ENCODE data around the gene ABHD17C.

The ABHD17C gene

GRCh38 chr15:80788536-80788935 is 93.4 kb downstream of the ABHD17C start:
- DNase-seq (ENCODE audit: low spot score), result peak; percentile 28

DNA sequence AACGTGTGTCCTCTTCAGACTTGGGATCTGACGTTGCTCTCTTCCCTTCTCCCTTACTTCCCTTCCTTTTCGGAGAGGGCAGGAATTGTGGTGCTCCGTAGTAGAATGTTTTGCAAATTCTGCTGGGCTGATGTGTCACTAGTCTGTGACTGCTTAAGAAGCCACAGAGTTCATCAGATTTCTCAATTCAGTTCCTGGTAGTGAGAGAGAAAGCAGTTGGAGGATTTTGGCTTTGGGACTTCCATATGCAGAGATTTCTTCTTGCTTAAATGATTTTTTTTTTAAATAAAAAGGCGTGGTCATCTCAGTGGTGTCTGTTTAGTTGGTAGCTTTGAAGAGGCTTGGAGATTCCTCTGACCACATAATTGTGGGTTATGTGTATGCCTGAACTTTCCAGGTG is 94.2 kb downstream of the ABHD17C start:
- no peak for DNase-seq (ENCODE audit: low spot score)

- no peak for DNase-seq (ENCODE audit: low spot score)
These were observed 94.7 kb downstream of the ABHD17C start for GRCh38 chr15:80789796-80790195.

DNA sequence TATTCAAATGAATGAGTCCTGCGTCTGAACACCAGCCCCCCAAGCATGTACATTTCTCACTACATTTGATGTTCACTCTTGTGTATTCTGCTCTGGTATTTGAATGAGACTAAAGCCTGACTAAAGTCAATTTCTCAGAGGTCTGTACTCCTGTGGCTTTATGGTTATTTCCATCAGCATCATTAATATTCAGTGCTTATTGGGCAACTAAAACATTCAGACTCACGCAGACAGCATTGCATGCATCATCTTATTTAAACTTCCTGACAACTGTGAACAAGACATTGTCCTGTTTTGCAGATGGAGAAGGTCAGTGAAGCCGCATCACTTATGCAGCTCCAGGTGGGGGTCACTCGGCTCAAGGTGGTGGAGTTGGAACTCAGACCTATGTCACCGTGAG is 95.1 kb downstream of the ABHD17C start:
- no peak for DNase-seq (ENCODE audit: low spot score)

DNA sequence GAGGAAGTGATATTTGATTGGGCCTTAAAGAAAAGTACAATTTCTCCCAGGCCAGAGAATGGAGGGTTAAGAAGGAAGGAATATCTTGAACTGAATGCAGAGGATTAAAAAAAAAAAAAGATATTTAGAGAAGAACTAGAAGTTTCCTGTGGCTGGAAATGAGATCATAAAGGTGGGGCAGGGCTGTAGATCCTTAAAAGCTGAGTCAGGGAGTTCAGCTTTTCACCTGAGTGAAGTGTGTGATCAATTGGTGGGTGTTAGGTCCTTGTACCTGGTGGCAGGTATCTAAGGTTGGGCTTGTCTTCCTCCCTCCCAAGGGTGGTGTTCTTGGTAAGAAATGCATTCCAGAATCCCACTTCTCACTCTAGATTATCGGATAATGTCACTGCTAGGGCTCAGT is 95.9 kb downstream of the ABHD17C start:
- no peak for DNase-seq (ENCODE audit: low spot score)

- DNase-seq (ENCODE audit: low spot score), result no peak
These were observed 101.3 kb downstream of the ABHD17C start for GRCh38 chr15:80796407-80796806.

DNA sequence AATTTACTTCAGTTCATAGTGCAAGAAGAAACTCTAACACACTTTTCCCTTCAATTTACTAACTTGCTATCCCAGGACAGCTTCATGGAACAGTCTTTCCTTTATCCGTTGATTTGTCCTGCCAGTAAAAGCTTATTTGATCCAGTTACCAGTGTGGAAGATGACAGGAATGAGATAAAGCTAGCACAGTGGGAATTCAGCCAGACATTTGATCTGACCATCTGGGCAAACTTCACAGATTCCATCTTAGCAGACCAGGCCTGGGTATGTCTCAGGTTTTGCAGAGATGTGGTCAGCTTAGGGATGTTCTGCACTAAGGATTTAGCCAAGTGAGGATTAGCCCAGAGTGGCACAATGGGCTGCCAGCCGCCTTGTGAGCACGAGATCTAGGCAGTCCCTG is 103.8 kb downstream of the ABHD17C start:
- peak; percentile 76 for DNase-seq (ENCODE audit: low spot score)

- DNase-seq (ENCODE audit: low spot score), result no peak
These were observed 105.0 kb downstream of the ABHD17C start for GRCh38 chr15:80800067-80800466.

- DNase-seq (ENCODE audit: low spot score), result no peak
These were observed 107.0 kb downstream of the ABHD17C start for GRCh38 chr15:80801891-80802680.

- DNase-seq (ENCODE audit: low spot score), result no peak
These were observed 108.7 kb downstream of the ABHD17C start for GRCh38 chr15:80803580-80804525.

DNA sequence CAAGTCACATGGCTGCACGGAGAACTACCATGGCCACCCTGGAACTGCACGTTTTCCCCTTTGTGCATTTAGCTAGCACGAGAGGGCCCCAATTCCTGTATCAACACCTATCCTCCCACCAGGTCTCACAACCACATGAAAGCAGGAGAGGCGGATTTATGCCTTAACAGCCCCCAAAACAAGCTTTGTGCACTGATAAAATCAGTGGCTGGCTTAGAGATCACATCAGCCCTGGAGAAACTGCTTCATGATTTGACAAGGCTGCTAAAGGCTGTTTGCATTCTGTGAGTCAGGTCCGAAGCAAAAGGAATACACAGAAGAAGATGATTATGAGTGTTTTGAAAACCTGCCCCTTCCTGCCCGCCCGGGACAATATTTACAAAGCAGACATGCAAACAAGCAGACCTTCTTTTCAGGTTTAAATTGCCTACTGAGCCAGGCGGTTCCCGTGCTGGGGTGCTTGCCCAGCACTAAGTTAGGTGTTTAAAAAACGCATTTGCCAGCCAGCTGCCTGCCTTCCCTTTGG is 109.9 kb downstream of the ABHD17C start:
- DNase-seq (ENCODE audit: low spot score), result no peak
